ENCODE measurements around the gene B3GALT2. TPM values are rescaled to one million over a fixed set of nuclear protein-coding genes. Genes with fewer than 3 reads are reported as not detected.

Gene B3GALT2
- total and polyA plus RNA-seq, 2 of the 8 experiments (the other 6 are each of a cell fraction or from before 2014, with no cell fraction given), result not detected

DNA sequence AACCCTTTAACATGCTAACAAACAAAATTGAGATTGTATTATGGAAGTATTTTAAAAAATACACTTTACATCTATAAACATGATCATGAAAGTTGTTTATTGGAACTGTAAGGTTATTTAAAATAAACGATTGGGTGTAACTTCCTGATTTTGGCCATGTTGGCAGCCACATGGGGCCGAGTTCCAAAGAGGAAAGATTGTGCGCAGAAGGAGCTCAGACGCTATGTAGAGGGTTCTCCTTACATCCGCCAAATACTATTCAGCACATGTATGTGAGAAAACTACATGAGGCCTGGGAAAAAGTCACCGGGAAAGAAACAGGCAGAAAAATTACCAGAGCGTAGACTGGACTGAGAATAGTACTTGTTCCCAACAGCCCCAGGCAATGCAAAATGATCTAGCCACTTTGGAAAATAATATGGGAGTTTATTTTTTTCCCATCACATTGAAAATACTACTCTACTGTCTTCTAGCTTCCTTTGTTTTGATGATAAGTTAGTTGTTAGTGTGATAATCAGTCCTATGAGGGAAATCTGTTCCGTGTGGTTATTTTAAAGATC is 35.7 kb upstream of the B3GALT2 start:
- DNase-seq (ENCODE audit: low read depth in 1 of 2, low spot score in 2 of 2) (no peak), FAIRE-seq (no peak)
- Histone ChIP-seq H2BK120ac (replicated peaks; ENCODE audit: low read depth, low read length) (no peak overlapping the region), H4K20me1 (replicated peaks in 1 of 2; ENCODE audit: control insufficient read depth in 1 of 2, insufficient read depth in 2 of 2, low read length in 2 of 2) (peaks cover 2 to 4% of the 10 kb centered on the region in 2 experiments), H3K56ac (replicated peaks; ENCODE audit: insufficient read length, low read depth, low read length) (no peak overlapping the region), H3K36me3 (ENCODE audit: control insufficient read depth in 2 of 4, insufficient read depth in 4 of 4, low read length in 3 of 4) (no peaks in the 10 kb centered on the region), H4K91ac (replicated peaks; ENCODE audit: insufficient read length, low read length) (no peak overlapping the region), H3K79me1 (ENCODE audit: low read depth, low read length) (no peaks in the 10 kb centered on the region), H3K9me3 (ENCODE audit: insufficient read depth in 2 of 2, low read depth in 1 of 2, low read length in 1 of 2) (no peaks in the 10 kb centered on the region), H3K4me3 (ENCODE audit: extremely low read depth in 1 of 4, insufficient read depth in 2 of 4, low read depth in 3 of 4, low read length in 4 of 4) (no peak overlapping the region), H3K4me2 (ENCODE audit: insufficient read depth in 1 of 2, low read depth in 2 of 2, low read length in 2 of 2) (no peak overlapping the region), H3K4ac (replicated peaks; ENCODE audit: insufficient read length, low read depth, low read length) (no peak overlapping the region), H3K4me1 (replicated peaks in 1 of 4; ENCODE audit: control insufficient read depth in 3 of 4, insufficient read depth in 4 of 4, low read length in 3 of 4) (peaks cover 1 to 4% (median 3%) of the 10 kb centered on the region in 4 experiments; a peak in 5 of 7 replicates), H3K23me2 (ENCODE audit: low read depth, low read length) (no peaks in the 10 kb centered on the region), H2AFZ (ENCODE audit: low read length) (no peak overlapping the region), H3K79me2 (ENCODE audit: control insufficient read depth in 1 of 2, insufficient read depth in 2 of 2, low read length in 2 of 2) (peaks cover 0 to 16% of the 10 kb centered on the region in 2 experiments; a peak in 2 of 4 replicates), H3K23ac (ENCODE audit: insufficient read length) (no peak overlapping the region), H3K18ac (ENCODE audit: extremely low read depth, low read length) (no peak overlapping the region), H2BK5ac (ENCODE audit: low read depth, low read length) (no peak overlapping the region), H2BK15ac (ENCODE audit: low read length) (no peak overlapping the region), H3K9ac (replicated peaks in 1 of 4; ENCODE audit: extremely low read depth in 1 of 4, low read depth in 3 of 4, low read length in 3 of 4) (no peak overlapping the region), H2BK12ac (ENCODE audit: low read depth, low read length) (no peak overlapping the region), H2AK5ac (ENCODE audit: low read depth, low read length) (no peak overlapping the region), H4K8ac (ENCODE audit: extremely low read depth, insufficient read depth, low read length) (no peak overlapping the region), H3K27me3 (replicated peaks in 1 of 4; ENCODE audit: control insufficient read depth in 3 of 4, extremely low read depth in 1 of 4, insufficient read depth in 3 of 4, low read length in 3 of 4) (no peaks in the 10 kb centered on the region), H3K27ac (ENCODE audit: low read depth, low read length) (no peak overlapping the region), H2BK20ac (ENCODE audit: low read length) (no peak overlapping the region), H4K5ac (ENCODE audit: insufficient read length, low read depth, low read length) (no peak overlapping the region), H3K14ac (ENCODE audit: insufficient read length) (no peak overlapping the region)
- WGBS, 2 experiments (ENCODE audit: extremely low coverage in 1 of 2, insufficient coverage in 1 of 2, insufficient read length in 1 of 2, insufficient replicate concordance in 2 of 2, low coverage in 1 of 2, low lambda C conversion rate in 2 of 2, missing lambda C conversion rate in 1 of 2), result 85% methylated on average over 8 of the region's 8 CpGs; no CpG with 5 or more reads in 1 of the 2 experiments
- TF ChIP-seq BACH1 (IDR thresholded peaks at IDR 0.05; ENCODE audit: low read length) (no peak), RNF2 (IDR thresholded peaks at IDR 0.05; ENCODE audit: borderline replicate concordance, low read depth, low read length, missing control alignments, poor library complexity, severe bottlenecking) (no peak), CHD2 (IDR thresholded peaks at IDR 0.05; ENCODE audit: low read length) (no peak), E2F6 (IDR thresholded peaks at IDR 0.05) (no peak), SIX5 (IDR thresholded peaks at IDR 0.05; ENCODE audit: low read depth, low read length) (no peak), BCL11A (IDR thresholded peaks at IDR 0.05; ENCODE audit: low read depth in 2 of 2, low read length in 2 of 2) (no peak), SUZ12 (IDR thresholded peaks at IDR 0.05; ENCODE audit: low read length) (no peak), TAF1 (IDR thresholded peaks at IDR 0.05; ENCODE audit: low read depth, low read length) (no peak), POU5F1 (IDR thresholded peaks at IDR 0.05; ENCODE audit: low read depth, low read length) (no peak), HDAC2 (IDR thresholded peaks at IDR 0.05; ENCODE audit: borderline replicate concordance in 1 of 2, low read depth in 2 of 2, low read length in 2 of 2) (no peak)
- ChIA-PET CTCF (ENCODE audit: partially characterized antibody) (no interaction called here), POLR2A (ENCODE audit: partially characterized antibody) (interaction anchor here (0.7 kb wide), 1 partner anchor 14 kb away, joined by 4 read pairs; no protein-coding TSS in a partner anchor)
